ENCODE data around the gene FHL5.
"Not testable (repeated sequence)": the region's sequence is repeated elsewhere in the genome, so short reads cannot be mapped to it uniquely, and the experiment has no call there.

The FHL5 gene

GRCh38 chr6:96562886-96563285, at the start of gene FHL5:
TSS of gene FHL5 (plus strand) at chr6:96563128. CDS start at chr6:96603614, 40,486 bp downstream.
- DNase-seq = no peak

- DNase-seq = no peak
Measured at GRCh38 chr6:96520171-96521115, 42.5 kb upstream of the FHL5 start.

DNA sequence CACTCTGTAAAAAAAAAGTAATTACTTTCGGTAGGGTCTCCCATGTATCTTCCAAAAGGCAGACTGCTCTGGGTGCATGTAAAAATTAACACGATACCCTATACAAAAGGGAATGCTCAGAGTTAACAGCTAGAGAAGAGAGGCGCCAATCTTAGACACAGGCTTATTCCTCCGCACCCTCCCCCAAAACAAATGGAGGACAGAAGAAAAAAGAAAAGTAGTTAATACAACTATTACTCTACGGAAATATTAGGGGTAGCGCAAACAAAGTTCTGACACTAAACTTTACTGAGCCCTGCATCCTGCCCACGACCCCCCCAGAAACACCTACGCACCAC, 41.7 kb upstream of the FHL5 start:
- DNase-seq = no peak

GRCh38 chr6:96521644-96522464, 41.1 kb upstream of the FHL5 start, which contains the start of gene UFL1:
TSS of gene UFL1 (plus strand) at chr6:96521806. CDS start at chr6:96521874, 68 bp downstream.
- peak; percentile 48 for DNase-seq

DNA sequence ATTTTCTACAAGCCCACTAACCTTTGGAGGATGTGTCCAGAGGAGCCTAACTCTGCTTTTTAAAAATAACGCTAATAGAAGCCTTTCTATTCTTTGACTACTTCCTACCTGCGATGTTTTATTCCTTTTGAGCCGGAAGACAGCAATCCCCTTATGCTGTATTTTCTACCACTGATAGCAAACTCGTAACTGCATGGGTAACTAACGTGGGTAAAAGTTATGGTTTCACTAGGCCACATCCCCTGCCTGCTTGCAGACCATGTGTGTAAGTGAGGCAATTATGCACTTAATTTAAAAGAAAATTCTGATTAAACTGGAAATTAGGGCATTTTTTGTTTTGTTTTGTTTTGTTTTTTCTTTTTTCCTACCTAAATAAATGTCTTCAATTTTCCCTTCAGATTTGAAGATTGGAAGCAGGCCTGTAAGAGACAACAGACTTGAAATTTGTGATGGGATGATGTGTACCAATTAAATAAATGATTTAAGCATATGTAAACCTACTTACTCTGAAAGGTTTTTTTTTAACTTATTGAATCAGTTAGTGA, 40.4 kb upstream of the FHL5 start:
- no peak for DNase-seq

DNA sequence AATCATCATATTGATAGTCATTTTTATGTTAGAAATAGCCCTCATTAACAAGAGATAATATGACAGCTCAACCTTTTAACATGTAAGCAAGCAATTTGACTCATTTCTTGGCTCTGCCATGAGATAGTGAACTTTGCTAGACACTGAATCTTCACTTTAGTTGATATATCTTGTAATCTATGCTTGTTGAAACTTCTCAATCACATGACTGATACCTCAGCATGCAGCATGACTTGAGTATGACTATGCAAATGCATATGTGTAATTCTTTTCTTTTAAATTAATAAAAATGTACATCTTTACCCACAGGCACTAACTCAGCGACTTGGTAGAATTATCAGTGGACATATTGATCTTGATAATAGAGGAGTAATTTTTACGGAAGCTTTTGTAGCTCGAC, 34.7 kb upstream of the FHL5 start:
- DNase-seq = no peak

GRCh38 chr6:96532399-96532798, 30.5 kb upstream of the FHL5 start:
- DNase-seq = no peak

GRCh38 chr6:96537726-96538125, 25.2 kb upstream of the FHL5 start:
- DNase-seq = no peak

- peak; percentile 0 for DNase-seq
Measured at GRCh38 chr6:96542702-96543101, 20.2 kb upstream of the FHL5 start.

GRCh38 chr6:96545882-96546281, 17.0 kb upstream of the FHL5 start:
- no peak for DNase-seq

DNA sequence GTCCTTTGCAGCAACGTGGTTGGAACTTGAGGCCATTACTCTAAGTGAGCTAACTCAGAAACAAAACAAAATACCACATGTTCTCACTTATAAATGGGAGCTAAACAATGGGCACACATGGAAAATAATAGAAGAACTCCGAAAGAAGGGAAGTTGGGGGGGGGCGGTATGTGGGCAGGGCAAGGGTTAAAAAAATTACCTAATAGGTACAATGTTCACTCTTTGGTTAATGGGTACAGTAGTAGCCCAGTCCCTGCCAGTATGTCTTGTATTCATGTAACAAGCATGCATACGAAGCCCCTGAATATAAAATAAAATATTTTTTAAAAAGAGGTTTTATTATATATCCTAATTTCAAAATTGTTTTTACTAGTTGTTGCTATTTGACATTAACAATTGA, 15.3 kb upstream of the FHL5 start:
- no peak for DNase-seq

DNA sequence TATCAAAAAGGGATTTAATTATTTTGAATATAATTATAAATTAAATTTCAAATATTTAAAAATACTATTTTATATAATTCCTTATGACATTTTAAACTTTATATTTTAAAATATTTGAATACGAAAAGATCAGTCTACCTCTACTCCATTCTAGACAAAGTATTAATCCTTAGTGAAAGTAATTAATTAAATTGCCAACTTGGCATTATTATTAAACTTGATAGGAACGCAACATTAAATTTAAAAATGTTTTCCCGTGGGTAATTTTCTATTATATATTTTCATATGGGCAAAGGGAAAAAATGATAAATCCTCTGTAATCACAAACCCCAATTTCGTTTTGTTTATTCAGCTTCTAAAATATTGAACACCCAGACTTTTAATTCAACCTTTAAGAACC, 8.4 kb upstream of the FHL5 start:
- no peak for DNase-seq

DNA sequence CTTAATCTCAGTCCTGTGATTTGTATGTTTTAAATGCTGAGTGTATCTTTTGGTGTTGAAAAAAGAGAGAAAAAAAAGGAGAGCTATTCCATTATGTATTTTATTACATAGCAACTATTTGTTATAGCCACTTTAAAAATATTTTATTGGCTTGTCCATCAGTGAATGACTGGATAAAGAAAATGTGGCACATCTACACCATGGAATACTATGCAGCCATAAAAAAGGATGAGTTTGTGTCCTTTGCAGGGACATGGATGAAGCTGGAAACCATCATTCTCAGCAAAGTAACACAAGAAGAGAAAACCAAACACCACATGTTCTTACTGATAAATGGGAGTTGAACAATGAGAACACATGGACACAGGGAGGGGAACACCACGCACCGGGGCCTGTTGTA, 3.2 kb upstream of the FHL5 start:
- DNase-seq = not testable (repeated sequence)

GRCh38 chr6:96563853-96564252, 925 bp downstream of the FHL5 start:
- DNase-seq = no peak

GRCh38 chr6:96570053-96570452, 7.1 kb downstream of the FHL5 start:
- no peak for DNase-seq

GRCh38 chr6:96571551-96571950, 8.6 kb downstream of the FHL5 start:
- DNase-seq = no peak

GRCh38 chr6:96575359-96575758, 12.4 kb downstream of the FHL5 start:
- no peak for DNase-seq

DNA sequence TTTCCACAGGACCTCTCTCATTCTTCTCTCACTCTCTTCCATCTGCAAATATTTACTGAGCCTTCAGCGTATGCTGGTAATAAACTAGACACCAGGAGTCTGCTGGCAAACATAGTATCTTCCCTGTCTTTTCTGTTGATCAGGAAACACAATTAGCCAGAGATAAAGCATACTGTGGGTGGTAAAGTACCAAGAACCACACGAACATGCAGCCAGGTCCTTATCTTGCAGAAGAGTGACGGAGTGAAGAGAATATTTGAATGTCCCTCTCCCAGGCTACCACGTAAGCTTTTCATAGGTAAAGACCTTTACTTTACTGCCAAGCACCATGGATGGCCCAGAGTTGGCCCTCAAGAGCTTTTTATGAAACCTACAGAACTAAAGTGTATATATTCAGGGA, 13.3 kb downstream of the FHL5 start:
- no peak for DNase-seq

GRCh38 chr6:96582021-96582420, 19.1 kb downstream of the FHL5 start:
- no peak for DNase-seq

GRCh38 chr6:96582436-96582835, 19.5 kb downstream of the FHL5 start:
- DNase-seq = no peak

DNA sequence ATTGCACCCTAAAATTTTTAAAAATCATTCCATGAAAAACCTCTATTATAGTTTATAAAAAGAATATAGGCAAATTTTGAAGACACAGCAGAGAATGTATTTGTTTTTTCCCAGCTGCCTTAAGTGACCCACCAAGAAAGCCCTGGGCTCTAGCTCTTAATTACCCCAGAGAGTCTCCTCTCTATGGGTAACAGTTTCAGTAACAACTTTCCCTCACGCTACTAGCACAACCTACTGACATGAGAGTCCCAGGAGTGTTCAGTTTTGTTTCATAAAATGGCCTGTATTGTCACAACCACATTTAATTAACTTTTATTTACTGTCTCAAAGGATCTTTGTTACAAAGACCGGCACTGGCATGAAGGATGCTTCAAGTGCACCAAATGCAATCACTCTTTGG, 41.5 kb downstream of the FHL5 start:
- DNase-seq = no peak

GRCh38 chr6:96608074-96608473, 45.1 kb downstream of the FHL5 start:
- no peak for DNase-seq

- DNase-seq = no peak
Measured at GRCh38 chr6:96610019-96610418, 47.1 kb downstream of the FHL5 start.

Measured in NCI-H524 treated with DMSO at 0.1 percent for 48 hours (cell line).